AG08395 (cell line): ENCODE results near the gene TENT5A.

ENCODE experiments used
- DNase-seq: peaks from one replicate; pipeline ENCODE4 v3.0.0; 2012; ENCODE audit warnings: mixed read lengths, low spot score

The TENT5A gene

GRCh38 chr6:81713205-81713604 is 39.3 kb downstream of the TENT5A start:
- DNase-seq: no peak

- DNase-seq: no peak
These were observed 44.3 kb downstream of the TENT5A start for GRCh38 chr6:81708113-81708699.

GRCh38 chr6:81704700-81705099 is 47.8 kb downstream of the TENT5A start:
- no peak for DNase-seq

- no peak for DNase-seq
These were observed 52.1 kb downstream of the TENT5A start for GRCh38 chr6:81700414-81700813.

- DNase-seq: no peak
These were observed 54.9 kb downstream of the TENT5A start for GRCh38 chr6:81697559-81697958.

GRCh38 chr6:81696524-81696923 is 56.0 kb downstream of the TENT5A start:
- no peak for DNase-seq
